Stimulated activated CD4-positive, alpha-beta T cell treated with anti-CD3 and anti-CD28 coated beads, Interleukin-2, amount 100 ng/mL, for 4 hours (primary cell): ENCODE data around the gene ABHD2.

Source experiments
- DNase-seq: peaks from one replicate; pipeline ENCODE4 v3.0.0-alpha.2; 2020; ENCODE audit warnings: low read depth

Gene ABHD2

GRCh38 chr15:89098281-89098680, 10.0 kb downstream of the ABHD2 start:
- no peak for DNase-seq

DNA sequence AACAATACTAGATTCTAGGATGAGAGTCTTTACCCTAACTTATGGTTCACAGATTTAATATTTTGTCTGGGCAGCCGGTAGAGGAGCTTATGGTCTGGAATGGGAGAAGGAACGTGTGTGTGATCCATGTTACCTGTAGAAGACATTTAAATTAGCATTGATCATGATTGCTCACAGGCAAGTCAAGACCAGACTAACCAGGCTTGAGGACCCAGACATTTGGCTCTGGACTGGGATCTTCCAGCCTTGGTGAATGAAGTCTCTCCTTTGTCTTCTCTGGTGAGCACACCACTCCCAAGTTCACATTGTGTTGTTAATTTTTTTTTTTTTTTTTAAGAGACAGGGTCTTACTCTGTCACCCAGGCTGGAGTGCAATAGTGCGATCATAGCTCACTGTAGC, 11.7 kb downstream of the ABHD2 start:
- DNase-seq = no peak

GRCh38 chr15:89101302-89102193, 13.3 kb downstream of the ABHD2 start:
- DNase-seq = no peak

DNA sequence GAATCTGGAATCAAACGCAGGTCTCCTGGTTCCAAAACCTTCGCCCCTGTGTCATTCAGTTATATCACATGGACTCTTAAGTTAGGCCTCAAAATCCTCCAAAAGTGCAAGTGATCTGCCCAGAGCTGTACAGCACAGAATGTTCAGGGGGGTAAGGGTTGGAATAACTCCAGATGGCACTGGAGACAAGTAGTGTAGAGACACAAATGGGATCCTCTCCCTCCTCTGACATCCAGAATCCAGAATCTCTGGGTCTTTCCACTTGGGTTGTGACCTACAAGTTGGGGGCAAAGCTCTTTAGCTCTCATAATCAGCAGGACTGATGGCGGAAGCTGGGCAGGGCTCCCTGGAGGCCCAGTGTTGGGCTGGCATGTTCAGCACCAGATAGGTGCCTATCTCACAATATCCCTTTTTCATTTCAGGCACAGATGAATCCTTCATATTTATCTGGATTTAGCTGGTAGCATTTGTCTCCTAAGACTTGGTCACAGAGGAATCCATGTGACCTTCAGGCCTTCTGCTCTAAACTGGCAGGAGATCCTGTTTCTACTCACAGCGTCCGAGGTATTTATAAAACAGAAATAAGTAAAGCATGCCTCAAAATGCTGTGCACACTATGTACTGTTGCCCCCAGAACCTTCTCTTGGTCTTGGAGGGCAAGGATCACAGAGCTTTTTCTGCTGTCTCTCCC, 15.4 kb downstream of the ABHD2 start:
- no peak for DNase-seq

DNA sequence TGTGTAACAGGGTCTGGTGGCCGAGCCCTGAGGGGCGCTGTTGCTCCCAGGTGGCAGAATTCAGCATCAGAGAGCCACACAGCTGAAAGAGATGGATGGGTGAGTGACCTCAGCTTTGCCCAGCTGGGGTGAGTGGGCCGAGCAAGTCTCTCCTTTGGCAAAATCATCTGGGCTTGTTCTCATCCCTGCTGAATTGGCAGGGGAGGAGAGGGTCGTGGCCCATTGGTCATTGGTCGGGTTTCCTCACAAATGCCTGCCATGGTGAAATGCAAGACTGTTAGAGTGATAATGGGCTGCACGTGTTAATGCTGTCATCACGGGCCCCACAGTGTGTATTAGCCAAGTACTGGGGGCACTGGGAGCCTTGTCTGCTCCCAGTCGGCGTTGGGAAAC, 15.9 kb downstream of the ABHD2 start:
- no peak for DNase-seq

DNA sequence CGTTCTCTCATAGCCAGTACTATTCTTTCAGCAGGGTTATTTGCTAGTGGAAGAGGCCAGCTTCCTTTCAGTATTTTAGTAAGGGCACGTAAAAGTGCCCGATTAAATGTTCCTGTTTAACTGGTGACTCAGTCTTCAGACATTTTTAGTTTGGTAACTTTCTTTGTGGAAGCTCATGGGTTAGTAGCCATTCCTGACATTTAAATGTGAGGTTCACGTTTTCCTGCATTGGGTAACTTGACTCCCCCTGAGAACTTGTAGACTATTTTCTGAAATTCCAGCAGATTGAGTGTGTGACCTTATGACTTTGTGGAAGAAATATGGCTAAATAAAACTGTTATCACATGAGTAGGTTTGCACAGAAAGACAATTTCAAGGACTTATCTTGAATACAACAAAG, 16.9 kb downstream of the ABHD2 start:
- DNase-seq = no peak

- DNase-seq = no peak
Observed at GRCh38 chr15:89106200-89106599, 17.9 kb downstream of the ABHD2 start.

DNA sequence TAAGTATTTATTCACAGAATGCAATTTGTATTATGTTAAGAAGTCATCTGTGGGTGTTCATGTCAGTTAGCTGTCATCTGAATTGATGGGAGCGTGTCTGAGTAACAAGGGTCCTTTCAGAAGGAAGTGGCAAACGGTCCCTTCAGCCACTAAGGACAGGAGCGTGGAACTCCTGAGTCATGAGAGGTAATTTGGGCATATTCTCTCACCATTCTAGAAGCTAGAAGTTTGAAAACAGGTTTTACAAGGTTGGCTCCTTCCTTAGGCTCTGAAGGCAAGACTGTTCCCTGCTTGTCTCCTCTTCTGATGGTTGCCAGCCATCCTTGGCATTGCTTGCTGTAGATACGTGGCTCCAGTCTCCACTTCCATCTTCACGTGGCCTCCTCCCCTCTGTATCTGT, 19.7 kb downstream of the ABHD2 start:
- no peak for DNase-seq

- DNase-seq = no peak
Observed at GRCh38 chr15:89108835-89109234, 20.6 kb downstream of the ABHD2 start.

- no peak for DNase-seq
Observed at GRCh38 chr15:89109238-89109637, 21.0 kb downstream of the ABHD2 start.

DNA sequence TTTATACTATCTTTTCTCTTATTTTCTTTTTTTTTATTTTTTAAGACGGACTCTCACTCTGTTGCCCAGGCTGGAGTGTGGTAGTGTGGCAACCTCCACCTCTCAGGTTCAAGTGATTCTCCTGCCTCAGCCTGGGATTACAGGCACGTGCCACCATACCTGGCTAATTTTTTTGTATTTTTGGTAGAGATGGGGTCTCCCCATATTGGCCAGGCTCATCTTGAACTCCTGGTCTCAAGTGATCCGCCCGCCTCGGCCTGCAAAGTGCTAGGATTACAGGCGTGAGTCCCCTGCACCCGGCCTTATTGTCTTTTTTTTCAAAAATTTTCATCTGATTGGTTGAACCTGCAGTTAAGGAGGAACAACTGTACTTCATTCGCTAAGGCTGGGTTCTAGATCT, 21.8 kb downstream of the ABHD2 start:
- DNase-seq = no peak

DNA sequence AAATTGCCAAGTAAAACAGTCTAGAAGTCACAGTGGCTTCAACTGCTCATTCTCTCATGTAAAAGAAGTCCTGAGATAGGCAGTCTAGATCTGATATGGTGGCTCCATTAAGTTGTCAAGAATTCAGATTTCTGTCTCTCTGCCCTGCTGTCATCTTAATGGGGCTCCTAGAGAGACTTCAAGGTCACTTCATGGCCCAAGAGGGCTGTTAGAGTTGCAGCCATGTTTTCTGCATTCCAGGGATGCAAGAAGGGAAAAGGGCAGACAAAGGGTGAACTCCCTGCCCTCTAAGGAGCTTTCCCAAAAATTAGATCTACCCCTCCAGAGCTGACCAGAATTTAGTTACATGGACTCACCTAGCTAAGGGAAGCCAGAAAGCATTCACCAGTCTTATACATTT, 23.1 kb downstream of the ABHD2 start:
- no peak for DNase-seq

GRCh38 chr15:89111961-89112340, 23.7 kb downstream of the ABHD2 start:
- no peak for DNase-seq

- no peak for DNase-seq
Observed at GRCh38 chr15:89112341-89112971, 24.2 kb downstream of the ABHD2 start.

DNA sequence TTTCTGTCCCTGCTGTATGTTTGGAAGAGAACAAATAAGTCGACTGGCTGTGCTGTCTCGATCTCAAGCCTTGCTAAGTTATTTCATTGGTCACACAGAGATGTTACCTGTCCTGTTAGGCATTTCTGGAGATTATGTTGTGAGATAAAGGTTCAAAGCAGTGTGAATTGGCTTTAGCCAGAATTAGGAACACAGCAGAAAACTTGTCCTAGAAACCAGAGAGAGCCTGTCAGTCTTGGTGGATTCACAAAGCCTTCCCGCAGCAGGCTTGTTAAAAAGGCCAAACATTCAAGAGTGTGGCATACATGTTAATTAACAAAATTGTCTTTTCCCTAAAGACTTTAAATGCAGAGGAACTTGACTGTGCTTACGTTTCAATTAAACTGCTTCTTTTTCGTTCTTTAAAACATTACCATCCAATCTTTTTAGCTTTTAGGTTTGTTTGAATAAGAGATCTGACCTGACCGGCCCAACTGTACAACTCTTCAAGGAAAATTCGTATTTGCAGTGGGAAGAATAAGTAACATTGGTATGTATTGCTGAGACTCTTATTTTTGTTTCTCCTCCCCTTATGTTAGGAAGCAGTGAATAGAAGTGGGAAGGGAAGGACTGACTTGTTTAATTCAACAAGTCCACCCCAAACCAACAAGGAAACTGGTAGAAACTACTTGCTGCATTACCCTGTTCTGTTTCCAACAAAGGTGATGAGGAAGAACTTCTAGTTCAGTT, 25.2 kb downstream of the ABHD2 start:
- no peak for DNase-seq

- DNase-seq = no peak
Observed at GRCh38 chr15:89114990-89115389, 26.7 kb downstream of the ABHD2 start.

- no peak for DNase-seq
Observed at GRCh38 chr15:89115547-89115946, 27.3 kb downstream of the ABHD2 start.

DNA sequence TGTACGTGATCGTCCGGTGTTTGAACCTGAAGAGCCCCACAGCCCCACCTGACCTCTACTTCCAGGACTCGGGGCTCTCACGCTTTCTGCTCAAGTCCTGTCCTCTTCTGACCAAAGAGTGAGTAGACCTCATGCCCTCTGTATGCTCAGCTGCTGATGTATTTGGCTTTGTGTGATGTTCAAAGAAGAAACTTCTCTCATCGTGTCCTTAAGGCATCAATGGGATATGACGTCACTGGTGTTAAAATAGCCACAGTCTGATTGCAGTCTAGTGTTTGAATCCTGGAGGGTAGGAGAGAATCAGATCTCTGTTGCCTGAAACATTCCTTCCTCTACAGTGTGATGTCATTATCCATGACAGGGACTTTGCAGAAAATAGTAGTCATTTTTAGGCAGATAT, 28.1 kb downstream of the ABHD2 start:
- no peak for DNase-seq

DNA sequence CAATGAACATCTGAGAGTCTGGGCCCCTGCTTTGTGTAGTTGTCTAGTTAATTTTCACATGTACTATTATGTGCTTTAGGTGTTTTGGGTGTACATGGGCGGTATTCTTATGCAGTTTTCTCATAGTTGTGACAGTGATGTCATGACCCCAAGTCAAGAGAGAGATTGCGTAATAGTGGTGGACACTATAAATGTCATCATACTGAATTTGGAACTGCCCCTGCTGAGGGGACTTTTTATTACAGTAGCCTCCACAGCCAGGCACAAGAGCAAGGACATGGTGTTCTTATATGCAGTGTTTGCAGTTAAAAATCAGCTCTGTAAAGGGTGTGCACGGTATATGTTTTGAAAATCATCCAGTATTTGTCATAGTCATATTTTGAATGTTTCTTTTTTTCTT, 29.5 kb downstream of the ABHD2 start:
- no peak for DNase-seq

DNA sequence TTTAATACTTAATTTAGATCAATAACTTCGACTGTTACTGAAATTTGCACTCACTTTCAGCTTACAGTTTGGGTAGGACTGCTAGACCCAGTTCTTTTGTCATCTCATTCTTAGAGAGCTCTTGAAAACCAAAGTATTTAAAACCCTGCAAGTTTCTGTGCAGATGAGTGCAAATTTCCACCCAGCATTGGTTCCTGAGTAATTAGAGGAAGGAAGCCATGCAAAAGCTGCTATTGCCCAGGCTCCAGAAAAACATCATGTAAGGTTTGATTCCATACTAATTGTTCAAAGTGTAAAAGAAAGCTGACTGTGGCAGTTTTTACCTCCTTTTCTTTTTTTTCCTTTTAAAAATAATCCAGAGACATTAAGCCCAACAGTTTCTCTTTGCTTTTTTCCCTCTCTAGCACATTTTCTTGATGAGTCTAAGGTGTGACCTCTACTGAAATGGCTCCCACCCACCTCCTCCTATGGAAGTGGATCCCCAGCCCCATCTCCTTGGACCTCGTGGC, 30.3 kb downstream of the ABHD2 start:
- DNase-seq = no peak

GRCh38 chr15:89119489-89120478, 31.5 kb downstream of the ABHD2 start:
- no peak for DNase-seq
